Measurements from ENCODE around the gene DLGAP5.
A peak's percentile ranks its signal among the peaks of the same experiment; 100 is the strongest.

Gene DLGAP5

GRCh38 chr14:55139696-55140509 lies 51.5 kb downstream of the DLGAP5 start:
- DNase-seq (ENCODE audit: low read depth in 2 of 2): no peak
- TF ChIP-seq CTCF (IDR thresholded peaks at IDR 0.05; ENCODE audit: low read depth, low read length): no peak
- H3K4me3 ChIP-seq (replicated peaks in 1 of 2; ENCODE audit: low read depth in 2 of 2, low read length in 2 of 2): no peak overlapping the region

GRCh38 chr14:55139141-55139540 lies 52.2 kb downstream of the DLGAP5 start:
- no peak for TF ChIP-seq CTCF (IDR thresholded peaks at IDR 0.05; ENCODE audit: low read depth, low read length)
- no peak for DNase-seq (ENCODE audit: low read depth in 2 of 2)
- H3K4me3 ChIP-seq (replicated peaks in 1 of 2; ENCODE audit: low read depth in 2 of 2, low read length in 2 of 2): no peak overlapping the region

GRCh38 chr14:55138091-55138490 lies 53.3 kb downstream of the DLGAP5 start:
- DNase-seq (ENCODE audit: low read depth in 2 of 2): no peak
- H3K4me3 ChIP-seq (replicated peaks in 1 of 2; ENCODE audit: low read depth in 2 of 2, low read length in 2 of 2): peak overlapping the region in 1 of 2 donors; percentile 8
- TF ChIP-seq CTCF (IDR thresholded peaks at IDR 0.05; ENCODE audit: low read depth, low read length): peak; percentile 50

GRCh38 chr14:55136885-55137786 lies 54.2 kb downstream of the DLGAP5 start:
- H3K4me3 ChIP-seq (replicated peaks in 1 of 2; ENCODE audit: low read depth in 2 of 2, low read length in 2 of 2): peak overlapping the region in 1 of 2 donors; percentile 11
- TF ChIP-seq CTCF (IDR thresholded peaks at IDR 0.05; ENCODE audit: low read depth, low read length): peak; percentile 45
- peak; percentile 93 to 97 for DNase-seq (ENCODE audit: low read depth in 2 of 2)

- no peak for TF ChIP-seq CTCF (IDR thresholded peaks at IDR 0.05; ENCODE audit: low read depth, low read length)
- peak; percentile 53 to 75 for DNase-seq (ENCODE audit: low read depth in 2 of 2)
Measured at GRCh38 chr14:55136241-55136640, 55.1 kb downstream of the DLGAP5 start.

GRCh38 chr14:55133416-55133815 lies 58.0 kb downstream of the DLGAP5 start:
- no peak for TF ChIP-seq CTCF (IDR thresholded peaks at IDR 0.05; ENCODE audit: low read depth, low read length)
- no peak overlapping the region for H3K4me3 ChIP-seq (replicated peaks in 1 of 2; ENCODE audit: low read depth in 2 of 2, low read length in 2 of 2)
- DNase-seq (ENCODE audit: low read depth in 2 of 2): peak in 1 of 2 donors; percentile 64

More at GRCh38 chr14:55136241-55136640, 55.1 kb downstream of the DLGAP5 start:
- no peak overlapping the region for H3K4me3 ChIP-seq (replicated peaks in 1 of 2; ENCODE audit: low read depth in 2 of 2, low read length in 2 of 2)
